22Rv1 (cell line): Measurements from ENCODE around the gene MRPS23.

ENCODE experiments used
- H3K27ac ChIP-seq: fragments of 450-650 bp; 2 replicates; pipeline ENCODE4 v1.5.1; 2017
- CTCF ChIP-seq: fragments of 450-650 bp; IDR thresholded peaks from 2 replicates; pipeline ENCODE4 v1.5.1; 2017; ENCODE audit warnings: mild to moderate bottlenecking
- ZFX ChIP-seq: fragments of 450-650 bp; IDR thresholded peaks from 2 replicates; pipeline ENCODE4 v1.6.1; 2017; ENCODE audit warnings: antibody characterized with exemption, borderline replicate concordance

Gene MRPS23

GRCh38 chr17:57849874-57850754 lies at the start of gene MRPS23:
MRPS23 (minus strand) TSS chr17:57850044; CDS start chr17:57850010, 34 bp downstream.
- H3K27ac ChIP-seq, result peak within 1 kb of the TSS; percentile 87
- TF ChIP-seq CTCF (no peak), ZFX (no peak)

GRCh38 chr17:57899391-57899790 lies 49.5 kb upstream of the MRPS23 start:
- peak overlapping the region; percentile 47; the same call in 1 of the 2 replicates for H3K27ac ChIP-seq
- TF ChIP-seq ZFX, result no peak

- no peak overlapping the region for H3K27ac ChIP-seq
- TF ChIP-seq CTCF (no peak), ZFX (no peak)
Measured at GRCh38 chr17:57898487-57899311, 48.9 kb upstream of the MRPS23 start.

- H3K27ac ChIP-seq, result no peak overlapping the region
- TF ChIP-seq CTCF (no peak), ZFX (no peak)
Measured at GRCh38 chr17:57895382-57896060, 45.7 kb upstream of the MRPS23 start.

GRCh38 chr17:57894848-57895247 lies 45.0 kb upstream of the MRPS23 start:
- no peak overlapping the region for H3K27ac ChIP-seq
- TF ChIP-seq CTCF, result no peak
- TF ChIP-seq ZFX, result no peak

GRCh38 chr17:57892820-57893595 lies 43.2 kb upstream of the MRPS23 start:
- H3K27ac ChIP-seq, result no peak overlapping the region
- TF ChIP-seq ZFX (no peak), CTCF (peak; percentile 70)

GRCh38 chr17:57892146-57892819 lies 42.4 kb upstream of the MRPS23 start:
- H3K27ac ChIP-seq, result no peak overlapping the region
- no peak for TF ChIP-seq ZFX
- peak; percentile 98 for TF ChIP-seq CTCF
